Loucy (cell line): ENCODE measurements around the gene DNAI7.
A peak's percentile ranks its signal among the peaks of the same experiment; 100 is the strongest.

ENCODE experiments used
- H2AFZ ChIP-seq: fragments of 200-600 bp; sonication (generic); 2 replicates; pipeline ENCODE4 v1.6.0; 2016; ENCODE audit warnings: antibody characterized with exemption, mild to moderate bottlenecking, low read length, moderate library complexity
- H3F3A ChIP-seq: fragments of 200-600 bp; 2 replicates; pipeline ENCODE4 v1.6.0; 2016; ENCODE audit warnings: antibody characterized with exemption, low read depth, mild to moderate bottlenecking
- H3K27me3 ChIP-seq: fragments of 200-600 bp; sonication (generic); 2 replicates; pipeline ENCODE4 v1.6.1; 2014; ENCODE audit warnings: low read length, mild to moderate bottlenecking; ENCODE audit not compliant: insufficient read depth, poor library complexity, severe bottlenecking
- H3K36me3 ChIP-seq: fragments of 200-600 bp; sonication (generic); 2 replicates; pipeline ENCODE4 v1.6.1; 2016; ENCODE audit warnings: low read length; ENCODE audit not compliant: insufficient read depth
- H3K4me1 ChIP-seq: fragments of 200-600 bp; sonication (generic); 2 replicates; pipeline ENCODE4 v1.5.1; 2014; ENCODE audit warnings: low read length, mild to moderate bottlenecking; ENCODE audit not compliant: insufficient read depth, poor library complexity, severe bottlenecking
- H3K4me2 ChIP-seq: fragments of 200-600 bp; sonication (generic); 2 replicates; pipeline ENCODE4 v1.6.0; 2014; ENCODE audit warnings: antibody characterized with exemption, low read length, low read depth, mild to moderate bottlenecking; ENCODE audit not compliant: poor library complexity, severe bottlenecking
- H3K4me3 ChIP-seq: fragments of 200-600 bp; sonication (generic); 2 replicates; pipeline ENCODE4 v1.5.1; 2014; ENCODE audit warnings: low read length, mild to moderate bottlenecking, mixed read lengths; ENCODE audit not compliant: poor library complexity, severe bottlenecking
- H3K79me2 ChIP-seq: fragments of 200-600 bp; sonication (generic); 2 replicates; pipeline ENCODE4 v1.6.1; 2014; ENCODE audit warnings: low read length; ENCODE audit not compliant: insufficient read depth
- H3K9ac ChIP-seq: fragments of 200-600 bp; sonication (generic); 2 replicates; pipeline ENCODE4 v1.6.0; 2014; ENCODE audit warnings: mild to moderate bottlenecking, low read depth, low read length, moderate library complexity; ENCODE audit not compliant: poor library complexity, severe bottlenecking
- H3K9me2 ChIP-seq: fragments of 200-600 bp; sonication (generic); replicated peaks from 2 replicates; pipeline ENCODE4 v1.6.1; 2016; ENCODE audit warnings: low read depth, low read length, mixed read lengths
- H3K9me3 ChIP-seq: fragments of 200-600 bp; sonication (generic); 2 replicates; pipeline ENCODE4 v1.6.1; 2014; ENCODE audit warnings: mild to moderate bottlenecking, antibody characterized with exemption, low read length, low read depth; ENCODE audit not compliant: insufficient read depth
- H4K20me1 ChIP-seq: fragments of 200-600 bp; sonication (generic); 2 replicates; pipeline ENCODE4 v1.6.0; 2014; ENCODE audit warnings: antibody characterized with exemption, low read length, mild to moderate bottlenecking; ENCODE audit not compliant: insufficient read depth, poor library complexity, severe bottlenecking
- CTCF ChIP-seq: fragments of 200-600 bp; sonication (generic); conservative IDR thresholded peaks from 2 replicates; pipeline ENCODE4 v1.5.1; 2014; ENCODE audit warnings: mild to moderate bottlenecking, antibody characterized with exemption, low read length
- EZH2phosphoT487 ChIP-seq: fragments of 200-600 bp; IDR thresholded peaks from 2 replicates; pipeline ENCODE4 v1.6.1; 2018; ENCODE audit warnings: antibody characterized with exemption, mild to moderate bottlenecking, moderate library complexity, borderline replicate concordance

DNAI7 gene

GRCh38 chr12:25197608-25198007 is 2.6 kb upstream of the DNAI7 start:
- TF ChIP-seq CTCF: no peak
- TF ChIP-seq EZH2phosphoT487: no peak
- no peaks in the 10 kb centered on the region for H3K9me2 ChIP-seq
- no peak overlapping the region for H2AFZ ChIP-seq
- H3K9me3 ChIP-seq: no peaks in the 10 kb centered on the region
- H3K4me3 ChIP-seq: no peak overlapping the region
- H3K9ac ChIP-seq: no peak overlapping the region
- no peaks in the 10 kb centered on the region for H3F3A ChIP-seq
- H3K4me2 ChIP-seq: no peak overlapping the region
- H3K36me3 ChIP-seq: no peaks in the 10 kb centered on the region
- no peaks in the 10 kb centered on the region for H3K27me3 ChIP-seq
- H4K20me1 ChIP-seq: peaks cover 6% of the 10 kb centered on the region
- peaks cover 13% of the 10 kb centered on the region for H3K79me2 ChIP-seq
- H3K4me1 ChIP-seq: peaks cover 14% of the 10 kb centered on the region

GRCh38 chr12:25194722-25195055 is 271 bp downstream of the DNAI7 start:
- Histone ChIP-seq H3K36me3 (no peaks in the 10 kb centered on the region), H2AFZ (peak overlapping the region; percentile 86), H3K9me3 (no peaks in the 10 kb centered on the region), H3K27me3 (no peaks in the 10 kb centered on the region), H3F3A (no peaks in the 10 kb centered on the region), H3K9ac (no peak overlapping the region), H3K4me2 (peak overlapping the region; percentile 87), H4K20me1 (peaks cover 6% of the 10 kb centered on the region), H3K4me3 (peak overlapping the region; percentile 82), H3K79me2 (peaks cover 13% of the 10 kb centered on the region), H3K4me1 (peaks cover 14% of the 10 kb centered on the region), H3K9me2 (no peaks in the 10 kb centered on the region)
- TF ChIP-seq EZH2phosphoT487 (no peak), CTCF (no peak)

- Histone ChIP-seq H3K4me1 (peaks cover 14% of the 10 kb centered on the region), H3K27me3 (no peaks in the 10 kb centered on the region), H3K9me2 (no peaks in the 10 kb centered on the region), H2AFZ (no peak overlapping the region), H4K20me1 (peaks cover 6% of the 10 kb centered on the region), H3K9ac (no peak overlapping the region), H3K4me3 (peak overlapping the region; percentile 82), H3K79me2 (peaks cover 13% of the 10 kb centered on the region), H3K36me3 (no peaks in the 10 kb centered on the region), H3K9me3 (no peaks in the 10 kb centered on the region), H3K4me2 (peak overlapping the region; percentile 87), H3F3A (no peaks in the 10 kb centered on the region)
- TF ChIP-seq EZH2phosphoT487 (no peak), CTCF (no peak)
Measured at GRCh38 chr12:25194214-25194613, 746 bp downstream of the DNAI7 start.
